Stimulated activated CD4-positive, alpha-beta T cell treated with anti-CD3 and anti-CD28 coated beads, Interleukin-4, amount 100 ng/mL, for 24 hours (primary cell): ENCODE measurements around the gene MLX.
"Not testable (repeated sequence)": the region's sequence is repeated elsewhere in the genome, so short reads cannot be mapped to it uniquely, and the experiment has no call there.

ENCODE experiments used
- DNase-seq: peaks from one replicate; pipeline ENCODE4 v3.0.0-alpha.2; 2020

The MLX gene

GRCh38 chr17:42555961-42556617 is 10.8 kb upstream of the MLX start:
- DNase-seq: not testable (repeated sequence)

GRCh38 chr17:42559075-42559474 is 7.8 kb upstream of the MLX start:
- DNase-seq: no peak

GRCh38 chr17:42560246-42560645 is 6.7 kb upstream of the MLX start:
- DNase-seq: no peak

GRCh38 chr17:42561897-42562387 is 5.0 kb upstream of the MLX start, which contains the start of gene COASY:
TSS of gene COASY (plus strand) at chr17:42562148. CDS start at chr17:42562623, 475 bp downstream.
- peak; percentile 95 for DNase-seq

- peak; percentile 30 for DNase-seq
Measured at GRCh38 chr17:42562388-42563142, 4.3 kb upstream of the MLX start.

GRCh38 chr17:42563143-42563509 is 3.8 kb upstream of the MLX start:
- no peak for DNase-seq

- no peak for DNase-seq
Measured at GRCh38 chr17:42563543-42563942, 3.4 kb upstream of the MLX start.

- DNase-seq: no peak
Measured at GRCh38 chr17:42563950-42564349, 3.0 kb upstream of the MLX start.

GRCh38 chr17:42564815-42565522 is 1.9 kb upstream of the MLX start:
- no peak for DNase-seq

GRCh38 chr17:42565523-42566214 is 1.2 kb upstream of the MLX start:
- DNase-seq: no peak

- DNase-seq: no peak
Measured at GRCh38 chr17:42566215-42566882, 551 bp upstream of the MLX start.

GRCh38 chr17:42568341-42569111 is 1.6 kb downstream of the MLX start:
- DNase-seq: no peak

GRCh38 chr17:42571435-42572225 is 4.7 kb downstream of the MLX start:
- no peak for DNase-seq

- no peak for DNase-seq
Measured at GRCh38 chr17:42573095-42573494, 6.2 kb downstream of the MLX start.

- DNase-seq: no peak
Measured at GRCh38 chr17:42574463-42574862, 7.6 kb downstream of the MLX start.

- DNase-seq: no peak
Measured at GRCh38 chr17:42577140-42577531, 10.2 kb downstream of the MLX start.

- DNase-seq: peak; percentile 96
Measured at GRCh38 chr17:42577532-42578281, 10.8 kb downstream of the MLX start, which contains the start of gene PSMC3IP. TSS of gene PSMC3IP (minus strand) at chr17:42577729. CDS start at chr17:42577686, 43 bp downstream.

- DNase-seq: peak; percentile 77
Measured at GRCh38 chr17:42578282-42578869, 11.5 kb downstream of the MLX start.

GRCh38 chr17:42579794-42580551 is 13.1 kb downstream of the MLX start:
- DNase-seq: no peak
